Breast epithelium (tissue), 3 donors: ENCODE measurements around the gene SOX10.

Source experiments
- POLR2A ChIP-seq: fragments of 450-650 bp; IDR thresholded peaks from one replicate; pipeline ENCODE4 v1.6.1; 2016; ENCODE audit warnings: antibody characterized with exemption, mild to moderate bottlenecking, moderate library complexity
- POLR2AphosphoS5 ChIP-seq, 3 donors: sonication (generic); formaldehyde crosslinking; IDR thresholded peaks; one replicate each; pipeline ENCODE4 v1.6.1; 2017; ENCODE audit warnings: antibody characterized with exemption in 3 of 3
- TF ChIP-seq, protein P1 (sequence below), 3 donors: fragments of 450-650 bp; IDR thresholded peaks; one replicate each; pipeline ENCODE4 v1.5.1; 2016 to 2017; ENCODE audit warnings: antibody characterized with exemption in 3 of 3, mild to moderate bottlenecking in 3 of 3, moderate library complexity in 3 of 3

GRCh38 chr22:38025514-38025913 lies 41.2 kb upstream of the SOX10 start:
- TF ChIP-seq POLR2AphosphoS5 (IDR thresholded peaks at IDR 0.05) (no peak), POLR2A (no peak)
- TF ChIP-seq, protein P1, sequence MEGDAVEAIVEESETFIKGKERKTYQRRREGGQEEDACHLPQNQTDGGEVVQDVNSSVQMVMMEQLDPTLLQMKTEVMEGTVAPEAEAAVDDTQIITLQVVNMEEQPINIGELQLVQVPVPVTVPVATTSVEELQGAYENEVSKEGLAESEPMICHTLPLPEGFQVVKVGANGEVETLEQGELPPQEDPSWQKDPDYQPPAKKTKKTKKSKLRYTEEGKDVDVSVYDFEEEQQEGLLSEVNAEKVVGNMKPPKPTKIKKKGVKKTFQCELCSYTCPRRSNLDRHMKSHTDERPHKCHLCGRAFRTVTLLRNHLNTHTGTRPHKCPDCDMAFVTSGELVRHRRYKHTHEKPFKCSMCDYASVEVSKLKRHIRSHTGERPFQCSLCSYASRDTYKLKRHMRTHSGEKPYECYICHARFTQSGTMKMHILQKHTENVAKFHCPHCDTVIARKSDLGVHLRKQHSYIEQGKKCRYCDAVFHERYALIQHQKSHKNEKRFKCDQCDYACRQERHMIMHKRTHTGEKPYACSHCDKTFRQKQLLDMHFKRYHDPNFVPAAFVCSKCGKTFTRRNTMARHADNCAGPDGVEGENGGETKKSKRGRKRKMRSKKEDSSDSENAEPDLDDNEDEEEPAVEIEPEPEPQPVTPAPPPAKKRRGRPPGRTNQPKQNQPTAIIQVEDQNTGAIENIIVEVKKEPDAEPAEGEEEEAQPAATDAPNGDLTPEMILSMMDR (IDR thresholded peaks at IDR 0.05) = no peak
